ENCODE data around the gene DEDD2.
"Not testable (repeated sequence)": the region's sequence is repeated elsewhere in the genome, so short reads cannot be mapped to it uniquely, and the experiment has no call there.

The DEDD2 gene, protein sequence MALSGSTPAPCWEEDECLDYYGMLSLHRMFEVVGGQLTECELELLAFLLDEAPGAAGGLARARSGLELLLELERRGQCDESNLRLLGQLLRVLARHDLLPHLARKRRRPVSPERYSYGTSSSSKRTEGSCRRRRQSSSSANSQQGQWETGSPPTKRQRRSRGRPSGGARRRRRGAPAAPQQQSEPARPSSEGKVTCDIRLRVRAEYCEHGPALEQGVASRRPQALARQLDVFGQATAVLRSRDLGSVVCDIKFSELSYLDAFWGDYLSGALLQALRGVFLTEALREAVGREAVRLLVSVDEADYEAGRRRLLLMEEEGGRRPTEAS

DNA sequence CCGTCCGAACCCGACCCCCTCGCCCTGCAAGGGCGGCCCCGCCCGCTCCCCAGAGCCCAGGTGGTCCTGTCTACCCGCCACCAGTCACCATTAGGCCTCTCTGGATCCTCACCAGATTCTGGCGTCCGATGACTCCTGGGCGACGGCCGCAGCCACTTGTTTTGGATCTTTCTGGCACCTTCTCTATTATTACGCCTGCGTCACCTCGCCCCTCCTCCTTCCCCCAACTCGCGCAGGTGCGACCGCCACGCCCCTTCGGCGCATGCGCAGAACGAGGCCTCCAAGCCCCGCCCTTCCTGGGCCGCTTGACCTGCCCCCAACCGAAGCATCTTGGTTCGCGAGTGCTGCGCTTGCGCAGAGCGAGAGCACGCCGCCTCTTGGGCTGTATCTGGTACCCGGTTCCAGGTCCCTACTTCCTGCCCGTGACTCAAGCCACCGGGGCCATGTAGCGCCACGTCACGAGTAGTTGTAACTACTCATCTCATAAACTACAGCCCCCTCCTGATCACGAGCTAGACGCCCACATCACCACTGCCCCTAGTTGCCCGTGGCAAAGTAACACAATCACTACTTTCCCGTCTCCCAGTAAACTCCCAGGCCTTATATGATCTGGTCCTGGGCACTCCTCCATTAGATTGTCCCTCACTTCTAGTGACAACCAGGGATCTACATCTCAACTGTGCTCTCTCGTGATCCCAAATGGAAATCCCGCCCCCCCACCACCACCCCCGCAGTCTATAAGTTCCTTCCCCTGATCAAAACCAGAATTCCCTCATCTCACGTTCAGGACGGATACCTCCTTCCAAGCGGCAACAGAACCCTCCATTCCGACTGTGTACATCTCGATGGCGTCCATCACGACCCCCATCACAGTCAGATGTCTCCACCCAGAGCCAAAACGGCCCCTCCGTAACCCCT, at the start of gene DEDD2:
TSS of gene DEDD2 (minus strand) at position 158 of the 918 bp plus-strand sequence. CDS start 670 bp downstream, outside the sequence.
- DNase-seq, result peak; percentile 100

DNA sequence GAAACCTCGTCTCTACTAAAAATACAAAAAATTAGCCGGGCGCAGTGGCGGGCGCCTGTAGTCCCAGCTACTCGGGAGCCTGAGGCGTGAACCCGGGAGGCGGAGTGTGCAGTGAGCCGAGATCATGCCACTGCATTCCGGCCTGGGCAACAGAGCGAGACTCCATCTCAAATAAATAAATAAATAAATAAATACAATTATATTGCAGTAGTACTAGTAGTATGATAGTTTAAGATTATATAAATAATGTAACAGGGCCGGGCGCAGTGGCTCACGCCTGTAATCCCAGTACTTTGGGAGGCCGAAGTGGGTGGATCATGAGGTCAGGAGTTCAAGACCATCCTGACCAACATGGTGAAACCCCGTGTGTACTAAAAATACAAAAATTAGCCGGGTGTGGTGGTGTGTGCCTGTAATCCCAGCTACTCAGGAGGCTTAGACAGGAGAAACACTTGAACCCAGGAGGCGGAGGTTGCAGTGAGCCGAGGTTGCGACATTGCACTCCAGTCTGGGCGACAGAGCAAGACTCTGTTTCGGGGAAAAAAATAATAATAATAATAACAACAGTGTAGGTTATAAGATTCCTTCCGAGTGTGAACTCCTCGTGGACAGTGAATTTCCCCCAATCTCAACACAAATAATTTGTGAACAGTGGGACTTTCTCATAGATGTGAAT, 49.6 kb upstream of the DEDD2 start:
- DNase-seq, result not testable (repeated sequence)

DNA sequence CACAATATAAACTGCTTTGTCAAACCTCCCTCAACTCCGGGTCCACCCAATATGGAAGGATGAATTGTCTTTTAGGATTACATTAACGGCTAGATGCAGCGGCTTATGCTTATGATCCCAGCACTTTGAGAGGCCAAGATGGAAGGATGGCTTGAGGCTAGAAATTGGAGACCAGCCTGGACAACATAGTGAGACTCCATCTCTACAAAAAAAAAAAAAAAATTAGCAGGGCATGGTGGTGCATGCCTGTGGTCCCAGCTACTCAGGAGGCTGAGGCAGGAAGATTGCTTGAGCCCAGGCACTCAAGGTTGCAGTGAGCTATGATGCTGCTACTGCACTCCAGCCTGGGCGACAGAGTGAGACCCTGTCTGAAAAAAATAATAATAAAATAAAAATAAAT, 48.6 kb upstream of the DEDD2 start:
- not testable (repeated sequence) for DNase-seq

DNA sequence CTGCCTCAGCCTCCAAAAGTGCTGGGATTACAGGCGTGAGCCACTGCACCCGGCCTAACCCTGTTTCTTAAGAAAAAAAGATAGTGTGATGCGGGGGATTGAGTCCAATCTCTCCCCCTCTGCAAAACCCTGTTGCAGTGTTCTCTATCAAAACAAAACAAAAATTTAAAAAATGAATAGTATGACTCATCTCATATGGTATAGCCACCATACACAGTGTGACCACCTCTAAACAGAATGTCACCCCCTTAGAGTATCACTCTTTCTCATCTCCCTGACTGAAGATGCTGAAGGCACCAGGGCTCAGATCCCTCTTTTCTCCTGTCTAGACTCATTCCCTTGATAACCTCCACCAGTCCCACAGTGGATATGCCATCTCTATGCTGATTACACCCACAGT, 44.3 kb upstream of the DEDD2 start:
- no peak for DNase-seq

DNA sequence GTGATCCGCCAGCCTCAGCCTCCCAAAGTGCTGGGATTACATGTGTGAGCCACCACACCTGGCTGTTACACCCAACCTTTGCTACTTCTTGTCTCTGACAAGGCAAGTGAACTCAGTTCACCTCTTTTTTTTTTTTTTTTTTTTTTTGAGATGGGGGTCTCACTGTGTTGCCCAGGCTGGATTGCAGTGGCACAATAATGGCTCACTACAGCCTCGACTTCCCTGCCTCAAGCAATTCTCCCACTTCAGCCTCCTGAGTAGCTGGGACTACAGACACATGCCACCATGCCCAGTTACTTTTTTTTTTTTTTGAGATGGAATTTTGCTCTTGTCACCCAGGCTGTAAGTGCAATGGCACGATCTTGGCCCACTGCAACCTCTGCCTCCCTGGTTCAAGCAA, 40.4 kb upstream of the DEDD2 start:
- DNase-seq, result not testable (repeated sequence)

DNA sequence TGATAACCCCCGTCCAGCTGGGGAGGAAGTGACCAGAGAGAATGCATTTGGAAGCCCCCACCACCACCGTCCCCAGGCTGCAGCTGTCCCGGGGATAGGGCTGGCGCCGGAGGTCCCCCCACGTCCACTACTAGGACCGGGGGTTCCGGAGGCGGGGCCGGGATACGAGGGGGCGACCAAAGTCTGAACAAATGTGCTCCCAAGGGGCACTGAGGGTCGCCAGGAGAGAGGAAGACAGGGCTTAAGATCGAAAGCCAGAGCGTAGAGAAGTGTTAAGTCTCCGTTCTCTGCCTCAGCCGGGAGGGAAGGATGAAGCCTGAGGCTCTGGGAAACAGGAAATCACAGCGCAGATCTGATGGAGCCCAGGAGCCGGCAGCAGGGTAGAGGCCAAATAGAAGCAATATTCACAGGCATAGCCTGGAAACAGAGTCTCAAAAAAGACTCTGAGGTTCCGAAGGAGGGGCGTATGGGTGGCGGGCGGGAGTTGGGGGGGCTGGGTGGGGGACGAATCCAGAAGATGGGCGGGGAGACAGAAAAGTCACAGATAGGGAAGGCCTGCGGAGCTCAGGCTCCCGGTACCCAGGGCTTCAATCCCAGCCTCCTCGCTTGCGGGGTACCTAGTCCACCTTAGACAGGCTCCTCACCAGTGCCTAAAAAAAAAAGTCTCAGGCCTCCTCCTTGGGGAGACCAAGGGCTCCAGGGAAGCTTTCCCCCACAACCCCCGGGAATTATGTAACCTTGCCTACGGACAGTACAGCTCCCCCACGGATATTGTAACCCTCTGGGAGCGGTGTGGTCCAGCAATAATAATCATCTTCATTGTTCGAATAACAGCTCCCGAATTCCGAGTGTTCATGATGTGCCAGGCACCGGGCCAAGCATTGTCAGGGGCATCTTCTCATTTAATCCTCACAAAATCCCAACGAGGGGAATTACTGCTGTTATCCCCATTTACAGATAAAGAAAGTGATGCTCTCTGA, 38.6 kb upstream of the DEDD2 start:
- no peak for DNase-seq

DNA sequence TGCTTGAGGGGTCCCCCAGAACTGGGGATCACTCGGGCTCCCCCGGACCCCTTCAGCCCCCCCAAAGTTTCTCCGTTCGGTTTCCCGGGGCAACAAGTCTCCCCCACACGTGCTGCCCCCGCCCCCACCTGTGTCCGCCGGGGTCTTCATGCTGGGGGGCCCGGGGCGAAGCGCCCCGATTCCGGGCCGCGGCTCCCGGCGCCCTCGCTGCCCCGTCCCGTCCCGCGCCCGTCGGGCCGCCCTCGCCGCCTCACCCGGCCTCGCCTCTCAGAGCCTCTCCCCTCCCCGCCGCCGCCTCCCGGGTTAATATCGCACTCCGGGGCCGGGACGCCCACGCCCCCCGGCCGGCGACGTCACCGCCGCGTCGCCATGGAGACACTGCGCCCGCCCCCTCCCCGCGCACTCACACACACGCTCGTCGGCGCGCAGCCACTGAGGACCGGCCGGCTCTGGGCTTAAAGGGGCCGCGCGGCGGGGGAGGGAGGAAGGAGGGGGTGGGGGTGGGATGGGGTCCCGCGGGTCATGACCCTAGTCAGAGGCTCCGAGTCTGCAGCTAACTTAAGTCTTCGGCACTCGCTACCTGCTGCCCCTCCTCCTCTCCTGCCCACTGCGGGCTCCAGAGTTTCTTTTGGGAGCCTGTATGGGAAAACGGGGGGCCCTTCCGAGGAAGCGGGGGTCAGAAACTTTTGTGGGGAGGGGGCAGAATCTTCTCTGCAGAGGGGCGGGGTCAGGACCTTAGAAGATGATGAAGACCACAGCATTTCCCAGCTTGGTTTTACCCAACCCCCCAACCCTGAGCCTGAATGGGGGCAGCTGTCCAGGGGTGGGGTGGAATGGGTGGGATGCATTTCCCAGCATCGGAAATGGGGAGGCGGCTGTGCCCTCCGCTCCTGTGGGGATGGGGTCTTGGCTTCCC, 37.6 kb upstream of the DEDD2 start, which contains the start of gene ERF:
TSS of gene ERF (minus strand) at position 279 of the 916 bp plus-strand sequence. CDS start at position 150, 129 bp downstream.
- DNase-seq, result peak; percentile 94

DNA sequence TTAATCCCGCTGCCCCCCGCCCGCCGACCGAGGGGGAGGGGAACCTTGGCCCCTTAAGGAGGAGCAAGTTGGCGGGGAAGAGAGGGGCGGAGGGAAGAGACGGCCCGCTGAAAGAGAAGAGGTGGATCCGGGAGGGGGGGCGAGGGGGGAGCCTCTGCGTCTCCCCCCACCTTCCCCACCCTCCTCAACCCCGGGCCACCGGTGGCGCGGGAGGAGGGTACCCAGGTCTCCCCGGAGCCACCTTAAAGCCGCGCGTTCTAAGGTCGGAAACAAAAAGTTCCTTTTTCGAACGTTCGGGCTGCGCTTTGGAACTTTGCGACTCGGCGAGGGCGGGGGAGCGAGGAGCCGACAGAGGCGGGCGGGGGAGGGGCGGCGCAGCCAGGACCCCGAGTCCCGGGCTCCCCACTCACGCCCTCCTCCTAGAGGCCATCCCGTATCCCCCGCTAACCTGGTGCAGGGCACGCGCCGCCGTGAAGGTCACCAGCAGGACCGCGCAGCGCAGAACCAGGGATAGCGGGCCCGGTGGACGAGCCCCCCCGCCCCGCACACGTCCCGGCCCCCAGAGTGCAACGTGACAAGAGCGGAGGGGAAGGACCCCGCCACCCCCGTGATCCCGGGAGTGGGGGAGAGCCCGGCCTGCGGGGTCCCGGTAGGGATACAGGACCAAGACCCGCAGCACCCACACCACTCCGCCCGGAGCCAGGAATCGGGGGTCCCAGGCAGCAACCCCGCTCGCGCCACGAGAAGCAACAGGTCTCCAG, 36.8 kb upstream of the DEDD2 start:
- peak; percentile 76 for DNase-seq

DNA sequence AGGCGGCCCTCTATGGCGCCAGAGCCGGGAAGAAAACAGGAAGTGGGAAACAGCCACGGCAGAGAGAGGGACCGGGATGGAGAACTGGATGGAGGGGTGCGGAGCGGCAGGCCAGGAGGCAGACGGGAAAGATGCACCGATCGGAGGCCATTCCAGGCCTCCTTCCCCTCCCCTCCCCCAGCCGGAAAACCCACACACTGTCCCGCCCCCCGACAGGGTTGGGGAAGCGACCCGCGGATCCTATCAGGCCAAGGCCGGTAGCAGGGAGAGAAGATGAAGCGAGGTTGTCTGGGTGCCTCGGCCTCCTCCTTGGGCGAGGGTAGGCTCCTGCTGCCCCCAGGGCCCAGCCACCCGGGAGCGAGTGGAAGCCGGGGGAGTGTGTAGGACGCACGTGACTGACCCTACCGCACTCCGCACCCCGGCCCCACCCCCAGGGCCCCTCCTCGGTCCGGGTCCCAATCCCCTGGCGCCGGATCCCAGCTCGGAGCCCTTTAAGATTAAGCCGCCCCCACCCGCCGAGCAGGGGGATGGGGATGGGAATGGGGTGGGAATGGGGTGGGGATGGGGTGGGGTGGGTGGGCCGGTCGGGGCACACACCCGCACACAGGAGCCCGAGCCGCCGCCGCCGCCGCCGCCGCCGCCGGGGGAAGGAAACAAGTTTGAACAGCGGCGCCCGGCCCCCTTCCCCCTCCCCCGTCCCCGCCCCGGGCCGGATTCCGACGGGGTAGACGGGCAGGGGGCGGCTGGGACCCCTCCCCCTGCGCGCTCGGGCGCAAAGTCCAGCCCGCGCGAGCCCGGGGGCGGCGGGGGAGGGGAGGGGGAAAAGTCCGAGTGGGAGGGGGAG, 36.0 kb upstream of the DEDD2 start:
- DNase-seq, result peak; percentile 55

DNA sequence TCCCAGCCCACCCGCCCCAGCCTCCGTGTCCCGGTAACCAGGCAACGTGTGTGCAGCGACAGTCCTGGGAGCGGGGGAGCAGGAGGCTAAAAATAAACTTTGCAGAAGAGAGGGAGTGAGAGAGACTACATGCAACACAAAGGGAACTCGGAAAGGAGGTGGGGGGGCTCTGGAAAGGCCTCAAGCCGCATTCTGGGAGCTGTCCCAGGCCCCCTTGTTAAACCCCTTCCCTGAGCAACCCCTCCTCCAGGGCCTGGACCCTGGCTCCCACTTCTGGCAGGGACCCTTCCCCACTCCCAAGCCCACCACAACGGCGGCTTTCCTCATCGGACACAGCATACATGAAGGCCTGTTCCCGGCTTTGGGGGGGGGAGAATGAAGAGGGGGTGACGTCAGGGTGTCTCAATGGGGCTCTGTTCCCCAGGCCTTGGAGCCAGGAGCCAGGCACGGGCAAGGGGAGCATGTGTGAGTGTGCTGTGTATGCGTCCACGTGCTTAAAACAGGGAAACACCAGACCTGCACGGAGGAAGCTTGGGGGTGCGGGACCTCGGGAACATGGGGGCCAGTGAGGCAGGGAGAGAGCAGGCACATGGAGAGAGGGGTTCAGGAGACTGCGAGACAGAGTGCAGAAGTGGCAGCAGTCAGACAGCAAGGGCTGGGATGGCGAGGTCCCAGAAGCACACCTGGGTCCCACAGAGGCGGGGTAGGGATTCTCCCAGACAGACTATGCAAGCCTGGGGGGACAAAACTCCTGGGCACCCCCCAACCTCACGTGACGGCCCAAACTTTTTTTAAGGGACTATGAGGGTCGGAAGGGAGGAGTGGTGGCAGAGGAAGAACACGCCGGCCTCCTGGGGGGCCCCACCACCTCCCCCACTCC, 35.1 kb upstream of the DEDD2 start:
- no peak for DNase-seq

DNA sequence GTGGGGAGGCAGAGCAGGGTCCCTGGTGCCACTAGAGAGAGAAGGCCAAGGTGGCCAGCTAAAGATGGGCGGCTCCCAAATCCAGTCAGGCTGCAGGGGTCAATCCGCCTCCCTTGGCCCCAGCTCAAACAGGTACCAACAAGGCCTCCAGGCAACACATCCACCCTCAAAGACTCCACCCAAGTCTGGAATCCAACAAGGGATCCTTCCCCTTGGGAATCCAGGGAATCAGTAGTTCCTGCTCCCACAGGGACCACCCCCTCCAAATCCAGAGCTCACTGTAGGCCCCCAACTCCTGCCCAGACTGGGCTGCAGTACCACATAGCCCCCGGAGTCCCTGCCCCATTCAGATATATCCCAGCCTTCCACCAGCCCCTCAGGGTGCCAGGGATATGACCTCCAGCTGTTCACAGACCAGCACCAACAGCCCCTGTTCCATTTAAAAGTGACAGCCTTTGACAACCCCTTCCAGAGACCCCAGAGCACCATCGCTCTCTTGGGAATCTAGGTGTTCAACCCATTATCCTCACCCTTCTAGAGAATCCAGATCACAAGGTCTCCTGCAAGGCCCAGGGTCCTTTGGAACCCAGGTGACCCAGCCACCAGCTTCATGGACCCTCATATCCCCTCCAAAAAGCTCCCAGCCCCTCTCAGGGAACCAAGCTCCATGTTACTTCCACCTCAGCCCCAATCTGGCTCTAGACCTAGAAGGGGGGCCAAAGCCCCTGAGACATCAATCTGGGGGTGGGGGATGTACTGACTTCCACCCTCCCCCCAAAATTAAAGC, 34.3 kb upstream of the DEDD2 start:
- no peak for DNase-seq

DNA sequence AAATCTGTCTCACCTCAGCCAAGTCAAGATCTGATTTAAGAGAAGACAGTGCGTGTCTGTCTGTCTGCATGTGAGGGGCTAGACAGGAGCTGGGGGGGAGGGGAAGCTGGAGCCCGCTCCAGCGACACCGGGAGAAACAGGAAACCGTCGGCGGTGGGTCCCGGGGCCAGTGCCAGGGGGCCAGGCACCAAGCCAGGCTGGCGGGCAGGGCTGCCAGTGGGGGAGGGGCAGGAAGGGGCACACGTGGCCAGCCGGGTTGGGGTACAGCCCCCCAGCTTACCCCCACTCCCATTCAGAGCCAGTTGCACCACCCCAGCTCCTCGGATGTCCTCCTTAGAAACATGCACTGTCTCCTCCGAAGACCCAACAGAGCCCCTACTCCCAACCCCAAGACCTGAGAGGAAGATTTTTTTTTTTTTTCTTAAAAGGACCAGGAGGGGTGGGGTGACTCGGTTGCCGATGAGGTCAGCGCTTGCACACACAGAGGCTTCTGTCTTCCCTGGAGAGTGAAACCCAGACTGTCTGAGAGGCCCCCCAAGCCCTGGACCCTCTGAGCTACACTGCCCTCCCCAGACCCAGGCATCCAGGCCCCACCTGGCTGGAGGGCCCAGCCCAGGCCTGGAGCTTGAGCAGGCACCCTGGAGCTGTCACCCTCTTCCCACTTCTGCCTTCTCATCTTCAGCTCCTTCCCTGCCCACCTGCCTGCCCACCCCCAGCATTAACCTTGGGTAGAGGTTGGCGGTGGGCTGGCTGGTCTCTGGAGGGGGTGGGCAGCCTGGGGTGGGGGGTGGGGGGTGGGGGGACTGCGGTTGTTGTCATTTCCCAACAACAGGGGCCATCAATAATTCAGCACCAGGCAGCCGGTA, 33.4 kb upstream of the DEDD2 start:
- no peak for DNase-seq

DNA sequence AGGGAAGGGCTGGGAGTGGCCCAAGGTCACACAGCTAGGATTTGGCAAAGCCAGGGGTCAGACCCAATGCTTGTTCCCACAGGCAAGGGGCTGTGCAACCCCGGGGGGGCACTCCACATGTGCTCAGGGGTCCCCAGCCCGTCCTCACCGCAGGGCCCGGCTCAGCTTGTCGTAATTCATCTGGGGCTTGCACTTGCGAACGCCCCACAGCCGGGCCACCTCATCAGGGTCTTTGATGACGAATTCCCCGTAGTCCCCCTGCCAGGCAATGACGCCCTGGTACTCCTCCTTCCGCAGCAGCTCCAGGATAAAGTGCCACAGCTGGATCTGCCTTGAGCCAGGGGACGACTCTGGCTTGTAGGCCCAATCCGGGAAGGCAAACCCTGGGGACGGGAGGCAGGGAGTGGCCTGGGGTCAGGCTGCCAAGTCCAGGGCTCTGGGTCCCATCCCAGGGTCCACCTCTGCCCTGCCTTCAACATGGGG, 32.7 kb upstream of the DEDD2 start:
- no peak for DNase-seq

DNA sequence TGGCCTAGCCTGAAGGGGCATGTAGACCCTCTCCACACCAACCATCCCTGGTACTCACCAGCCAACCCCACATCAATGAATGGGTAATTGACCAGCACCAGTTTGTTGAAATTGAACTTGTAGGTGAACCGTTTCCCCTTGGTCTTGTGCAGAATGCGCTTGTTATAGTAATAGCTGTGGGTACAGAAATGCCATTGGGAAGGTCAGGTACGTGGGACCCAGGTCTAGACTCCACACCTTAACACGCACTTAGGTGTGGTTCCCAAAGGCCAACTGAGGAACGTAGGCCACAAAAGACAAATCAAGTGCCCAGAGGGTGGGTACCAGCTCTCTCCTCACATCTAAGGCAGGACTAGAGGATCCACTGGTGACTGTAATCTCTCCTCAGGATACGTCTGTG, 32.3 kb upstream of the DEDD2 start:
- no peak for DNase-seq

DNA sequence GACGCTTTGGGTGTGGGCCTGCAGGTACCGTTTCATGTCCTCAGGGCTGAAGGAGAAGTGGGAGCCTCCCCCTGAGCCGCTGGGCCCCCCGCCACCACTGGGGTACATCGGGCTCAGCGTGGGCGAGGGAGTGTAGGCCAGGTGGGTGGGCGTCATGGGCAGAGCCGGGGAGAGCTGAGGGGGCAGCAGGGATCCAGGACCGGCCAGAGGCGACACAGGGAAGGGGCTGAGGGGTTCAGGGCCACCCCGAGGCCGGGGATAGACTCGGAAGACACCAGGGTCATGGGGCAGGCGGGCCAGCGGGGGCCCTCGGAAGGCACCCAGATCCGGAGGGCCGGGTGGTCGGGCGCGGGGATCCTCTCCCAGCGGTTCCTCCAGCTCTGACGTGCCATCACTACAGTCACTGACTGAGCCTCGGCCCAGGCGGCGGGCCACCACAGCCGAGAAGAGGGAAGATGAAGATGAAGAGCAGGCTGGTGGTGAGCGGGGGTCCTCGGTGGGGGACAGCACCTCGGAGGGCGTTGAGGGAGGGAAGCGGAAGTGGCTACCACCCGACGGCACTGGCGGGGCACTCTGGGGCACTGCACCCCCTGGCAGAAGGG, 31.8 kb upstream of the DEDD2 start:
- DNase-seq, result peak; percentile 19
